Mesothelial cell of epicardium (in vitro differentiated cells): Measurements from ENCODE around the gene RNF213. TPM values are rescaled to one million over a fixed set of nuclear protein-coding genes. Genes with fewer than 3 reads are reported as not detected.
A peak's percentile ranks its signal among the peaks of the same experiment; 100 is the strongest.

ENCODE experiments used
- DNase-seq, 2 experiments: peaks; one replicate each; pipeline ENCODE4 v3.0.0; 2021; ENCODE audit warnings: low spot score in 2 of 2; ENCODE audit not compliant: unreplicated experiment in 2 of 2
- H3K27ac Mint-ChIP-seq: 2 replicates; pipeline ENCODE4 v1.8.0; 2021; ENCODE audit warnings: mixed read lengths
- H3K27me3 Mint-ChIP-seq: 2 replicates; pipeline ENCODE4 v1.8.0; 2021; ENCODE audit warnings: low read depth, mixed read lengths
- H3K36me3 Mint-ChIP-seq: 2 replicates; pipeline ENCODE4 v1.8.0; 2021; ENCODE audit warnings: mixed read lengths
- H3K4me1 Mint-ChIP-seq: 2 replicates; pipeline ENCODE4 v1.8.0; 2021; ENCODE audit warnings: mixed read lengths
- H3K4me3 Mint-ChIP-seq: 2 replicates; pipeline ENCODE4 v1.8.0; 2021; ENCODE audit warnings: mild to moderate bottlenecking, moderate library complexity, mixed read lengths
- H3K9me3 Mint-ChIP-seq: 2 replicates; pipeline ENCODE4 v1.8.0; 2021; ENCODE audit warnings: mixed read lengths
- CTCF ChIP-seq: fragments of 200-600 bp; sonication (generic); IDR thresholded peaks from one replicate; pipeline ENCODE4 v1.5.0; 2021; ENCODE audit warnings: antibody characterized with exemption; ENCODE audit not compliant: unreplicated experiment
- total RNA-seq: library from RNA; stranded (reverse); gene quantifications from 3 replicates; pipeline ENCODE4 v1.2.1, GENCODE V29; 2021

The RNF213 gene
- total RNA-seq, 1 donor from 2014 or later, result 76.7 TPM

- H3K36me3 Mint-ChIP-seq, result peaks cover 9% of the 10 kb centered on the region
- H3K4me1 Mint-ChIP-seq, result peaks cover 25% of the 10 kb centered on the region
- peak overlapping the region; percentile 90 for H3K4me3 Mint-ChIP-seq
- no peaks in the 10 kb centered on the region for H3K9me3 Mint-ChIP-seq
- H3K27me3 Mint-ChIP-seq, result peaks cover 24% of the 10 kb centered on the region
- H3K27ac Mint-ChIP-seq, result peak overlapping the region; percentile 55
- TF ChIP-seq CTCF, result no peak
- no peak for DNase-seq
Measured at GRCh38 chr17:80416940-80417293, 156.3 kb downstream of the RNF213 start.

- Mint-ChIP-seq H3K27me3 (peaks cover 9% of the 10 kb centered on the region), H3K9me3 (no peaks in the 10 kb centered on the region), H3K4me1 (peaks cover 25% of the 10 kb centered on the region), H3K27ac (no peak overlapping the region), H3K36me3 (peaks cover 9% of the 10 kb centered on the region), H3K4me3 (no peak overlapping the region)
- no peak for TF ChIP-seq CTCF
- DNase-seq, result no peak
Measured at GRCh38 chr17:80418589-80418988, 157.9 kb downstream of the RNF213 start.

- DNase-seq, result no peak
- H3K36me3 Mint-ChIP-seq, result peaks cover 9% of the 10 kb centered on the region
- H3K27me3 Mint-ChIP-seq, result peaks cover 3% of the 10 kb centered on the region
- no peak for TF ChIP-seq CTCF
- no peak overlapping the region for H3K4me3 Mint-ChIP-seq
- H3K27ac Mint-ChIP-seq, result no peak overlapping the region
- peaks cover 21% of the 10 kb centered on the region for H3K4me1 Mint-ChIP-seq
- H3K9me3 Mint-ChIP-seq, result no peaks in the 10 kb centered on the region
Measured at GRCh38 chr17:80419255-80419654, 158.6 kb downstream of the RNF213 start.

- no peaks in the 10 kb centered on the region for H3K9me3 Mint-ChIP-seq
- no peak overlapping the region for H3K27ac Mint-ChIP-seq
- no peaks in the 10 kb centered on the region for H3K27me3 Mint-ChIP-seq
- no peak overlapping the region for H3K4me3 Mint-ChIP-seq
- H3K4me1 Mint-ChIP-seq, result peaks cover 7% of the 10 kb centered on the region
- DNase-seq, result no peak
- no peak for TF ChIP-seq CTCF
- H3K36me3 Mint-ChIP-seq, result peaks cover 9% of the 10 kb centered on the region
Measured at GRCh38 chr17:80421381-80422090, 160.9 kb downstream of the RNF213 start.

GRCh38 chr17:80422276-80422675 lies 161.6 kb downstream of the RNF213 start:
- Mint-ChIP-seq H3K27me3 (no peaks in the 10 kb centered on the region), H3K4me1 (no peaks in the 10 kb centered on the region), H3K36me3 (peaks cover 9% of the 10 kb centered on the region), H3K9me3 (no peaks in the 10 kb centered on the region), H3K27ac (no peak overlapping the region), H3K4me3 (no peak overlapping the region)
- no peak for DNase-seq
- TF ChIP-seq CTCF, result no peak
